GM12873 (cell line): Measurements from ENCODE around the gene DUSP23.
A peak's percentile ranks its signal among the peaks of the same experiment; 100 is the strongest.

Experiments
- CTCF ChIP-seq: IDR thresholded peaks from 2 replicates; pipeline ENCODE4 v1.5.1; 2012; ENCODE audit warnings: low read depth, mild to moderate bottlenecking, moderate library complexity, low read length, control low read depth; ENCODE audit not compliant: insufficient read depth; ENCODE audit errors: missing control alignments

Gene DUSP23

DNA sequence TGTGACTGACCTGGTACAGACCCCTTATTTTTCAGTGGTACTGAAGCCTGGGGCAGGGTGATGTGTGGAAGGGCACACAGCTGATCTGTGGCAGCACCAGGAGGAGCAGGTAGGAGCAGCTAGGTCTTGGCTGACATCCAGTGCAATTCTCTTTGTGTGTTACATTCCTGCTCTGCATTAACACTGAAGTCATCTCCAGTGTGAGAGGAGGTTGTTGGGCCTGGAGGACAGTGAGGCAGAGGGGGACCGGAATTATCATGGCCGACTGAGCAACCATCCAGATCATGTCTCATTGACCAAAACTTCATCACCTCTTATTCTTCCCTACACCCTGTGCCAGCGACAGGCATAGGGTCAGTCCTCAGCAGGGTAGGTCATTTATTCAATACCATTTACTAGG, 47.4 kb downstream of the DUSP23 start:
- TF ChIP-seq CTCF: no peak

- TF ChIP-seq CTCF: no peak
Measured at GRCh38 chr1:159828581-159829272, 48.0 kb downstream of the DUSP23 start.

- peak; percentile 67 for TF ChIP-seq CTCF
Measured at GRCh38 chr1:159829273-159829634, 48.5 kb downstream of the DUSP23 start.

DNA sequence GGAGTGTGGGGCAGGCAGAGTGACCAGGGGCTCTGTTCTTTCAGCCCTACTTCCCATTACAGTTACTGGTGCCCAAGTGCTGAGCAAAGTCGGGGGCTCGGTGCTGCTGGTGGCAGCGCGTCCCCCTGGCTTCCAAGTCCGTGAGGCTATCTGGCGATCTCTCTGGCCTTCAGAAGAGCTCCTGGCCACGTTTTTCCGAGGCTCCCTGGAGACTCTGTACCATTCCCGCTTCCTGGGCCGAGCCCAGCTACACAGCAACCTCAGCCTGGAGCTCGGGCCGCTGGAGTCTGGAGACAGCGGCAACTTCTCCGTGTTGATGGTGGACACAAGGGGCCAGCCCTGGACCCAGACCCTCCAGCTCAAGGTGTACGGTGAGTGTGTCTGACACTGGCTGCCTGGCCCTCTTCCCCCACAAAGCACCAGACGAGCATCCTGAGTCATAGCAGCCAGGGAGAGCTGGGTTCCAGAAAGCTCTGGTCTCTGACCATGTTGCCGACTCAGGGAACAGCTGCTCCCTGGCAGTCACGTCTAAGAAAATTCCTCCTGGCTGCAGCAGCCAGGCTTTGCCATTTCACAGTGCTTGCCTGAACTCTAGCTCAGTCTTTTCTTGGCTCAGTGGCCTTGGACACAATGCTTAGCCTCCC, 49.2 kb downstream of the DUSP23 start:
- no peak for TF ChIP-seq CTCF

- TF ChIP-seq CTCF: no peak
Measured at GRCh38 chr1:159830722-159831121, 50.0 kb downstream of the DUSP23 start.

DNA sequence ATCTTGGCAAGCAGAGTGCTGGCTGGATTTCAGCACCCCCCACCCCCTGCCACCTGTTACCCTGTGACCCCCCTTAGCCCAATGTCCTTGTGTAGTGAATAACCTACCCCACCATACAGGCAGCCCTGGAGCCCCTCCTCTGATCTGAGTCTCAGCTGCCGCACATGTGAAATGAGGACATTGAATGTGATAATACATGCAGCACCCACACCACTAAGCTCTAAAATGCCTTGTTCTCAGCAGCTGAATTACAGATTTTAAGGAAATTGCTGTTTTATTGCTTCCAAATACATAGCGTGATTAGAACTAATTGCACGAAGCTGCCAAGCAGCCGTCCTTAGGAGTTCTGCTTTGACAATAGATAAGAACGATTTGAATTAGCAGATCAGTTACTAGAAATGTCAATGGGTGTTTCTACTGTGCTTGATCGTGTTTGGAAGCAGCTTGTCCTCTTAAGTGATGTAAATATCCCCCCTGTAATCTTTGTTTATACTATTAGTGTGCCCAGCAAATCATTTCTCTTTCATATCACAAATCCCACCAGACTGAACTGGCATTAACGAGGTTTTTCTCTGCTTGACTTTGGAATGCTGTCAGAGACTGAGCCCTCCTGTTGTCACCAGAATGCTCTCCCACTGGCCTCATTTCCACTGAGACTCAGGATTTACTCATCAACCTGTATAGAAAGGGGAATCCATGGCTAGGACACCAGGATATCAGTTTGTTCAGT, 50.8 kb downstream of the DUSP23 start:
- no peak for TF ChIP-seq CTCF
